GM23338 (cell line): ENCODE data around the gene VIPR1. TPM values are rescaled to one million over a fixed set of nuclear protein-coding genes. Genes with fewer than 3 reads are reported as not detected.

Source experiments
- ATAC-seq: fragments of 200-7000 bp; cut with Tn5 transposase; 3 replicates; pipeline ENCODE4 v1.9.1; 2020
- DNase-seq: peaks from one replicate; pipeline ENCODE4 v3.0.0-alpha.2; 2015; ENCODE audit warnings: low spot score
- H2AFZ ChIP-seq: fragments of 200-600 bp; sonication (generic); 2 replicates; pipeline ENCODE4 v1.8.0; 2016; ENCODE audit warnings: antibody characterized with exemption, mild to moderate bottlenecking, moderate library complexity
- H3F3A ChIP-seq: fragments of 200-600 bp; sonication (generic); replicated peaks from 2 replicates; pipeline ENCODE4 v1.8.0; 2017; ENCODE audit warnings: antibody characterized with exemption, mixed run types, low read depth
- H3K27ac ChIP-seq: fragments of 200-600 bp; sonication (generic); 2 replicates; pipeline ENCODE4 v1.6.1; 2016; ENCODE audit warnings: low read depth
- H3K27me3 ChIP-seq: fragments of 200-600 bp; sonication (generic); 2 replicates; pipeline ENCODE4 v1.8.0; 2016; ENCODE audit warnings: mild to moderate bottlenecking, mixed run types, moderate library complexity; ENCODE audit not compliant: insufficient read depth
- H3K36me3 ChIP-seq: fragments of 200-600 bp; sonication (generic); 2 replicates; pipeline ENCODE4 v1.8.0; 2016; ENCODE audit warnings: mild to moderate bottlenecking; ENCODE audit not compliant: insufficient read depth
- H3K4me1 ChIP-seq: fragments of 200-600 bp; sonication (generic); 2 replicates; pipeline ENCODE4 v1.8.0; 2016; ENCODE audit warnings: mild to moderate bottlenecking, moderate library complexity; ENCODE audit not compliant: insufficient read depth
- H3K4me2 ChIP-seq: fragments of 200-600 bp; sonication (generic); 2 replicates; pipeline ENCODE4 v1.7.1; 2017; ENCODE audit warnings: mixed run types
- H3K4me3 ChIP-seq: fragments of 200-600 bp; sonication (generic); 2 replicates; pipeline ENCODE4 v1.6.1; 2016; ENCODE audit warnings: mixed run types
- H3K79me2 ChIP-seq: fragments of 200-600 bp; sonication (generic); replicated peaks from 2 replicates; pipeline ENCODE4 v1.8.0; 2017; ENCODE audit warnings: mild to moderate bottlenecking; ENCODE audit not compliant: insufficient read depth
- H3K9me2 ChIP-seq: fragments of 200-600 bp; sonication (generic); 2 replicates; pipeline ENCODE4 v1.8.0; 2017; ENCODE audit not compliant: insufficient read depth
- H4K20me1 ChIP-seq: fragments of 200-600 bp; sonication (generic); replicated peaks from 2 replicates; pipeline ENCODE4 v1.8.0; 2017; ENCODE audit warnings: mild to moderate bottlenecking; ENCODE audit not compliant: insufficient read depth
- H3K27ac Mint-ChIP-seq: 2 replicates; pipeline ENCODE4 v1.8.0; 2020; ENCODE audit warnings: inconsistent platforms, mild to moderate bottlenecking, moderate library complexity, mixed read lengths
- H3K27me3 Mint-ChIP-seq: 3 replicates; pipeline ENCODE4 v1.8.0; 2022; ENCODE audit warnings: low read depth, mild to moderate bottlenecking, moderate library complexity, mixed read lengths, inconsistent platforms; ENCODE audit not compliant: insufficient read depth, poor library complexity
- H3K36me3 Mint-ChIP-seq: 3 replicates; pipeline ENCODE4 v1.8.0; 2021; ENCODE audit warnings: low read depth, mild to moderate bottlenecking, inconsistent platforms, moderate library complexity, mixed read lengths
- H3K4me1 Mint-ChIP-seq: 3 replicates; pipeline ENCODE4 v1.8.0; 2020; ENCODE audit warnings: mild to moderate bottlenecking, inconsistent platforms, mixed read lengths
- H3K4me3 Mint-ChIP-seq: 3 replicates; pipeline ENCODE4 v1.8.0; 2021; ENCODE audit warnings: moderate library complexity, mild to moderate bottlenecking, inconsistent platforms, mixed read lengths
- H3K9me3 Mint-ChIP-seq: 3 replicates; pipeline ENCODE4 v1.8.0; 2020; ENCODE audit warnings: moderate library complexity, mild to moderate bottlenecking, inconsistent platforms, mixed read lengths
- CREB1 ChIP-seq: fragments of 250-450 bp; sonication (Bioruptor Pico); IDR thresholded peaks from 2 replicates; pipeline ENCODE4 v1.5.0; 2020; ENCODE audit warnings: low read depth, mild to moderate bottlenecking, moderate library complexity
- CTCF ChIP-seq, 2 experiments: fragments of 200-600 bp in 1 of 2; sonication (generic) in 1 of 2; conservative IDR thresholded peaks; 2 replicates each; pipeline versions ENCODE4 v1.5.1 to v1.6.1; 2016 to 2017; ENCODE audit warnings: antibody characterized with exemption in 2 of 2, low read depth in 2 of 2, mild to moderate bottlenecking in 2 of 2, moderate library complexity in 1 of 2
- EZH2 ChIP-seq: fragments of 200-600 bp; sonication (generic); IDR thresholded peaks from one replicate; pipeline ENCODE4 v1.8.0; 2017; ENCODE audit warnings: antibody characterized with exemption, mild to moderate bottlenecking, low read depth; ENCODE audit not compliant: unreplicated experiment
- EZH2phosphoT487 ChIP-seq: fragments of 200-600 bp; sonication (generic); IDR thresholded peaks from one replicate; pipeline ENCODE4 v1.8.1; 2018; ENCODE audit warnings: antibody characterized with exemption; ENCODE audit not compliant: unreplicated experiment
- JUNB ChIP-seq: IDR thresholded peaks from one replicate; pipeline ENCODE4 v1.6.1; 2016; ENCODE audit warnings: antibody characterized with exemption; ENCODE audit not compliant: unreplicated experiment
- NANOG ChIP-seq: IDR thresholded peaks from 2 replicates; pipeline ENCODE4 v1.6.1; 2016; ENCODE audit warnings: antibody characterized with exemption, borderline replicate concordance
- POLR2AphosphoS5 ChIP-seq: IDR thresholded peaks from 2 replicates; pipeline ENCODE4 v1.6.1; 2016; ENCODE audit warnings: antibody characterized with exemption, low read depth
- REST ChIP-seq: IDR thresholded peaks from one replicate; pipeline ENCODE4 v1.6.1; 2018; ENCODE audit warnings: antibody characterized with exemption; ENCODE audit not compliant: unreplicated experiment
- STAT1 ChIP-seq: IDR thresholded peaks from one replicate; pipeline ENCODE4 v1.6.1; 2016; ENCODE audit warnings: antibody characterized with exemption; ENCODE audit not compliant: unreplicated experiment
- ZNF114 ChIP-seq: fragments of 250-450 bp; sonication (Bioruptor Pico); IDR thresholded peaks from 2 replicates; pipeline ENCODE4 v1.5.0; 2020; ENCODE audit warnings: mild to moderate bottlenecking, moderate library complexity
- ZNF331 ChIP-seq: fragments of 250-450 bp; sonication (Bioruptor Pico); IDR thresholded peaks from 2 replicates; pipeline ENCODE4 v1.5.0; 2020; ENCODE audit warnings: low read depth, mild to moderate bottlenecking, moderate library complexity
- ZNF462 ChIP-seq: fragments of 250-450 bp; sonication (Bioruptor Pico); IDR thresholded peaks from 2 replicates; pipeline ENCODE4 v1.5.0; 2020; ENCODE audit warnings: mild to moderate bottlenecking, moderate library complexity
- polyA plus RNA-seq: library from polyadenylated mRNA; unstranded; fragments of >200 nt; fragmentation: Nextera tagmentation; extraction: Ambion mirVana; gene quantifications from 2 replicates; pipeline ENCODE4 v1.2.1, GENCODE V29; 2016
- total RNA-seq: library from RNA; depleted of rRNA; stranded (reverse); fragments of >200 nt; shearing (Covaris generic); gene quantifications from 2 replicates; pipeline ENCODE4 v1.2.3, GENCODE V29; 2014
- TF ChIP-seq, protein P1 (sequence below): IDR thresholded peaks from 2 replicates; pipeline ENCODE4 v1.6.1; 2016; ENCODE audit warnings: antibody characterized with exemption

Gene VIPR1
- total and polyA plus RNA-seq, 2 experiments from 2014 or later = 6.3 to 19.3 TPM

DNA sequence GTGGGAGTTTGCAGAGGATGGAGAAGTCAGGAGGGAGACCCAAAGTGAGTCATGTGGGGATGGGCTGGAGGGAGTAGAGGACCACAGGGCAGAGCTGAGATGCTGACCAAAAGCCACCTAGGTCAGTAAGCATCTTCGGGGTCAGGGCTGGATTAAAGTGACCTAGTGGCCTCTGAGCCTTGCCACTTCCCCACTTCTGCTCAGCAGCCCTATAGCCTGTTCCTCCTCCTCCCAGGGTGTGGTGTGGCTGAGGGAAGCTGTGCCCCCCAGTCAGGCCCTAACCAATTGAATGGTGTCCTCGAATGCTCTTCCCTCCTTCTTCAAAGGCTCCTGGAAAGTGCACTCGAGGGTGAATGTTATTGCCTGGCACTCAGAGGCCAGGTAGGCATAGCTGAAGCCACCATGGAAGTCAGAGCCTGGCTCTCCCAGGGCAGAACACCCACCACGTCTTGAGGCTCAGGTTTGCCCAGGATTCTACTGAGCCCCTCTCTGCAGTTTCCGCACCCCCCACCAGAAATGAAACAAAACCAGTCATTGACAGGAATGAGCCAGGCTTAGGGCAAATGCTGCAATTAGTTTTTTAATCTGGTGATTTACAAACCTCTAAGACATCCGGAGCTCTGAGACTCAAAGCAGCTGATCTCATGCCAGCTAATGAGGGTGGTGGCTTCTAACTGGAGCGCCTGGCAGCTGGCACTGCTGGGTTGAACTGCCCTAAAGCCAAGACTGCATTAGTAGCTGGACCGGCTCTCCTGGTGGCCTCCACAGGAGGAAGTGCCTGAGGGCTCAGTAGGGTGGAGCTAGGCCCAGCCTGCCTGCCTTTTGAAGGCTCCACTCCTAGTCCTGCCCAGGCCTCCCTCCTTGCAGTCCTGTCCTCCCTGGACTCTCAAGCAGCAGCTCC lies 26.0 kb upstream of the VIPR1 start:
- no peak overlapping the region for H3K4me3 ChIP-seq
- H3K36me3 Mint-ChIP-seq = 0 out of 3 replicates have a peak, but pooled peaks cover 7% of the 10 kb centered on the region
- H3K4me1 ChIP-seq = no peaks in the 10 kb centered on the region
- H2AFZ ChIP-seq = no peak overlapping the region
- peaks cover 19% of the 10 kb centered on the region; the same call in 2 of the 3 replicates for H3K9me3 Mint-ChIP-seq
- H3K4me3 Mint-ChIP-seq = no peak overlapping the region
- H3K4me1 Mint-ChIP-seq = no peaks in the 10 kb centered on the region; the same call in 2 of the 3 replicates
- H3K36me3 ChIP-seq = 0 out of 2 replicates have a peak, but pooled peaks cover 4% of the 10 kb centered on the region
- TF ChIP-seq STAT1 (no peak), CREB1 (CRISPR knock-in tag) (no peak), EZH2phosphoT487 (no peak), POLR2AphosphoS5 (no peak), JUNB (no peak), EZH2 (no peak), ZNF462 (CRISPR knock-in tag) (no peak), ZNF114 (no peak), ZNF331 (CRISPR knock-in tag) (no peak), NANOG (no peak), CTCF (conservative IDR thresholded peaks at IDR 0.05; ENCODE audit: low read depth in 2 of 2) (no peak), REST (no peak)
- TF ChIP-seq, protein P1, sequence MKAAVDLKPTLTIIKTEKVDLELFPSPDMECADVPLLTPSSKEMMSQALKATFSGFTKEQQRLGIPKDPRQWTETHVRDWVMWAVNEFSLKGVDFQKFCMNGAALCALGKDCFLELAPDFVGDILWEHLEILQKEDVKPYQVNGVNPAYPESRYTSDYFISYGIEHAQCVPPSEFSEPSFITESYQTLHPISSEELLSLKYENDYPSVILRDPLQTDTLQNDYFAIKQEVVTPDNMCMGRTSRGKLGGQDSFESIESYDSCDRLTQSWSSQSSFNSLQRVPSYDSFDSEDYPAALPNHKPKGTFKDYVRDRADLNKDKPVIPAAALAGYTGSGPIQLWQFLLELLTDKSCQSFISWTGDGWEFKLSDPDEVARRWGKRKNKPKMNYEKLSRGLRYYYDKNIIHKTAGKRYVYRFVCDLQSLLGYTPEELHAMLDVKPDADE = no peak
- no peak for ATAC-seq
- no peaks in the 10 kb centered on the region for H3K79me2 ChIP-seq
- no peak overlapping the region for H3K27ac Mint-ChIP-seq
- no peaks in the 10 kb centered on the region for H3K27me3 ChIP-seq
- no peaks in the 10 kb centered on the region for H3F3A ChIP-seq
- no peak overlapping the region for H3K27ac ChIP-seq
- H3K27me3 Mint-ChIP-seq = peaks cover 3% of the 10 kb centered on the region
- H3K4me2 ChIP-seq = no peak overlapping the region
- DNase-seq = no peak
- no peaks in the 10 kb centered on the region for H4K20me1 ChIP-seq
- 0 out of 2 replicates have a peak, but pooled peaks cover 4% of the 10 kb centered on the region for H3K9me2 ChIP-seq
